HG02943 (cell line): Measurements from ENCODE around the gene STEAP1.
A peak's percentile ranks its signal among the peaks of the same experiment; 100 is the strongest.

Experiments used
- ATAC-seq: cut with Tn5 transposase; IDR thresholded peaks from one replicate; pipeline ENCODE4 v1.9.1; 2021; ENCODE audit warnings: mild to moderate bottlenecking, low read depth, moderate library complexity; ENCODE audit not compliant: unreplicated experiment

STEAP1 gene

DNA sequence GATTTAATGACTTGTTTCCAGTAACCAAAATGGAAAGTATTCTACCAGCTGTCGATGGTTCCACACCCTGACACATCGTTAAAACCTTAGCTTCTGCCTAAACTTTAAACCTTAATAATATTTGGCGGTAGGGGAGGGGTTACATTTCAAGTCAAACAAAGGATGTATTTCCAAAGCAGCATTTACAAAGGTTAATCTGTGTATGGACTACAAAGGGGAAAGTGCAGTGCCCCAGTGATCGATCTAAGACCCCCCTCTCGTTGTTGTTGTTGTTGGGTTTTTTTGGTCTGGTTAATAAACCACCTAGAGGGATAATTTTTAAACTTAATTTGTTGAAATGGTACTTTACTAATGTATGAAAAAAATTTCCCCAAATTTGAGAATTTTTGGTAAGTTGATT lies 56.2 kb downstream of the STEAP1 start:
- no peak for ATAC-seq

- ATAC-seq = peak; percentile 13
Observed at GRCh38 chr7:90210981-90211380, 56.7 kb downstream of the STEAP1 start.

GRCh38 chr7:90211391-90212148 lies 57.3 kb downstream of the STEAP1 start, which contains the start of gene STEAP2:
STEAP2 (plus strand) TSS chr7:90211740; CDS start chr7:90225083, 13,343 bp downstream.
- ATAC-seq = peak; percentile 93

DNA sequence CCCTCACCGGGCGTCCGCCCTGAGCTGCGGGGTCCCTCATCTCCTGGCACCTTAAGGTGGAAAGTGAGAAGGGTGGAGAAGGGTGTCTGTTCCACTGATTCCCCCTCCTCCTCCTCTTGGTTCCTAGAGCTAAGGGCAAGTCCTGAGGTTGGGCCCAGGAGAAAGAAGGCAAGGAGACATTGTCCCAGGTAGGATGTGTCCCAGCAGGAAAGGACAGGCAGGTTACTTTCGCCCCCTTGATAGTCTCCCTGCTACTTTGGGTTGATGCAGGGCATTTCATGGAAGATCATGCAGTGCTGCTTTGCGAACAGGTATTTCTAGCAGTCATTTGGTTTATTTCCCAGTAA lies 57.9 kb downstream of the STEAP1 start:
- ATAC-seq = no peak

GRCh38 chr7:90213521-90213920 lies 59.3 kb downstream of the STEAP1 start:
- ATAC-seq = no peak
